NK-92 (cell line): ENCODE measurements around the gene MIS12.

Source experiments
- DNase-seq: peaks from one replicate; lab custom pipeline; 2025; ENCODE audit not compliant: unreplicated experiment; lab: John Stamatoyannopoulos, UW

The MIS12 gene

GRCh38 chr17:5499476-5500231 lies 13.3 kb downstream of the MIS12 start:
- no peak for DNase-seq

GRCh38 chr17:5500247-5500588 lies 13.9 kb downstream of the MIS12 start:
- no peak for DNase-seq

- DNase-seq: no peak
Measured at GRCh38 chr17:5500589-5501391, 14.4 kb downstream of the MIS12 start.

GRCh38 chr17:5501685-5502084 lies 15.3 kb downstream of the MIS12 start:
- DNase-seq: no peak

GRCh38 chr17:5502552-5502951 lies 16.2 kb downstream of the MIS12 start:
- no peak for DNase-seq

GRCh38 chr17:5506307-5506706 lies 19.9 kb downstream of the MIS12 start:
- no peak for DNase-seq

- no peak for DNase-seq
Measured at GRCh38 chr17:5508810-5509209, 22.4 kb downstream of the MIS12 start.

- DNase-seq: no peak
Measured at GRCh38 chr17:5509482-5509881, 23.1 kb downstream of the MIS12 start.

- no peak for DNase-seq
Measured at GRCh38 chr17:5510771-5511170, 24.4 kb downstream of the MIS12 start.

- no peak for DNase-seq
Measured at GRCh38 chr17:5511401-5512225, 25.2 kb downstream of the MIS12 start.

- no peak for DNase-seq
Measured at GRCh38 chr17:5513628-5514027, 27.3 kb downstream of the MIS12 start.

- no peak for DNase-seq
Measured at GRCh38 chr17:5514976-5515375, 28.6 kb downstream of the MIS12 start.

- no peak for DNase-seq
Measured at GRCh38 chr17:5516060-5516792, 29.9 kb downstream of the MIS12 start.

GRCh38 chr17:5522476-5522875 lies 36.1 kb downstream of the MIS12 start:
- no peak for DNase-seq

- no peak for DNase-seq
Measured at GRCh38 chr17:5523249-5523648, 36.9 kb downstream of the MIS12 start.

- DNase-seq: no peak
Measured at GRCh38 chr17:5526821-5527598, 40.6 kb downstream of the MIS12 start.

- no peak for DNase-seq
Measured at GRCh38 chr17:5527601-5528250, 41.4 kb downstream of the MIS12 start.

GRCh38 chr17:5530265-5531084 lies 44.1 kb downstream of the MIS12 start:
- no peak for DNase-seq

GRCh38 chr17:5531085-5531418 lies 44.7 kb downstream of the MIS12 start:
- no peak for DNase-seq
